ENCODE results near the gene SCN5A.

SCN5A gene

DNA sequence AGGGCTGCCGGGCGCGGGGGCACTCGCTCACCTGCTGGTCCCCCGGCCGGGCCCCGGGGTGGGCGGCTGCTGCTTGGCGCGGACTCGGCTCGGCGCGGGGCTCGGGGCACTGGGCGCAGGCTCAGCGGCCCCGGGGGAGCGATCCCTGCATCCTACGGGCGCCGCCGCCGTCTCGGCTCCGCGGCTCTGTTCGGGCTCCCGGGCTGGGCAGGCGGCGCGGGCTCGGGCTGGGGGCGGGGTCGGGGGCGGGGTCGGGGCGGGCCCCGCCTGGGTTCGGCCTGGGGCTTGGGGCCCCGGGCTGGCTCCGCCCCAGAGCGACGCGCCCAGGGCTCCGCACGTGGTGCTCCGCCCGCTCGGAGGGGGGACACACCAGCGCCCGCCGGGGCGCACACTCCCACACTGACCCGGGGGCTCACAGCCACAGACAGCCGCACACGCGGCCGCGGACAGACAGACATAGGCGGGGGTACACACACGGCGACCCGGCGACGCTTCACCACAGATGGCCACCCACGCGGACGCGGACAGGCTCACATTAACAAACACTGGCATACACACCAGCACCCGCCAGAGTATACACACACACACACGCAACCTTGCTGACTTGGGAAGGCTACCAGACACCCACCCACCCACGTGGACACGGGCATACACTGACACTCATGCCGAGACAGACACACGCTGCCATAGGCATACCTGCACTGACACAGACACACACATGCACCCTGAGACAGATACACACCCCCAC lies at the start of gene SCN5A:
Gene SCN5A (minus strand): TSS at position 188 of the 748 bp plus-strand sequence. CDS start 16,380 bp downstream, outside the sequence.
- peak within 1 kb of the TSS; percentile 46 for H3K4me3 ChIP-seq (ENCODE audit: low read depth, low read length)
- in situ Hi-C loops (cut with HindIII; ENCODE audit: low sequenced_read_pairs): no loop called here
- TF ChIP-seq, protein P1, sequence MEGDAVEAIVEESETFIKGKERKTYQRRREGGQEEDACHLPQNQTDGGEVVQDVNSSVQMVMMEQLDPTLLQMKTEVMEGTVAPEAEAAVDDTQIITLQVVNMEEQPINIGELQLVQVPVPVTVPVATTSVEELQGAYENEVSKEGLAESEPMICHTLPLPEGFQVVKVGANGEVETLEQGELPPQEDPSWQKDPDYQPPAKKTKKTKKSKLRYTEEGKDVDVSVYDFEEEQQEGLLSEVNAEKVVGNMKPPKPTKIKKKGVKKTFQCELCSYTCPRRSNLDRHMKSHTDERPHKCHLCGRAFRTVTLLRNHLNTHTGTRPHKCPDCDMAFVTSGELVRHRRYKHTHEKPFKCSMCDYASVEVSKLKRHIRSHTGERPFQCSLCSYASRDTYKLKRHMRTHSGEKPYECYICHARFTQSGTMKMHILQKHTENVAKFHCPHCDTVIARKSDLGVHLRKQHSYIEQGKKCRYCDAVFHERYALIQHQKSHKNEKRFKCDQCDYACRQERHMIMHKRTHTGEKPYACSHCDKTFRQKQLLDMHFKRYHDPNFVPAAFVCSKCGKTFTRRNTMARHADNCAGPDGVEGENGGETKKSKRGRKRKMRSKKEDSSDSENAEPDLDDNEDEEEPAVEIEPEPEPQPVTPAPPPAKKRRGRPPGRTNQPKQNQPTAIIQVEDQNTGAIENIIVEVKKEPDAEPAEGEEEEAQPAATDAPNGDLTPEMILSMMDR (IDR thresholded peaks at IDR 0.05; ENCODE audit: low read depth, low read length): no peak
- no peak for DNase-seq (ENCODE audit: low read depth, low spot score)

DNA sequence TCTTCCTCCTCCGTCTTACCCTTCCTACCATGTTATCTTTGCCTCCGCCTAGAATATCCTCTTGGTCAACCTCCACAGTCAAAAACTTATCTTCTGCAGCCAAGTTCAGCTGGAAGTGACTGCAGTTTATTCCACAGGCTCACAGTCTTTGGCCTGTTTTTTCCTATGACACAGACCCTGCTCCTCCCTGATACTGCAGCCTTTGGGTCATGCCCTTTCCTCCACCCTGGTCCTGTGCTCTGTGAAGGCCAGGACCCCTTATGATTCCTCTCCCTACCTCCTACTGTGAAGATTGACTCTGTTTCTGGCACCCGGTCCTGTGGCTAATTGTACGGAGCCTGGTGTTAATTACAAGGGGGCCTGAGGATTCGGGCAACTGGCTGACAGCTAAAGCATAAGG lies 49.3 kb upstream of the SCN5A start:
- TF ChIP-seq, protein P1 (IDR thresholded peaks at IDR 0.05; ENCODE audit: low read depth, low read length): no peak
- in situ Hi-C loops (cut with HindIII; ENCODE audit: low sequenced_read_pairs): no loop called here
- DNase-seq (ENCODE audit: low read depth, low spot score): no peak

DNA sequence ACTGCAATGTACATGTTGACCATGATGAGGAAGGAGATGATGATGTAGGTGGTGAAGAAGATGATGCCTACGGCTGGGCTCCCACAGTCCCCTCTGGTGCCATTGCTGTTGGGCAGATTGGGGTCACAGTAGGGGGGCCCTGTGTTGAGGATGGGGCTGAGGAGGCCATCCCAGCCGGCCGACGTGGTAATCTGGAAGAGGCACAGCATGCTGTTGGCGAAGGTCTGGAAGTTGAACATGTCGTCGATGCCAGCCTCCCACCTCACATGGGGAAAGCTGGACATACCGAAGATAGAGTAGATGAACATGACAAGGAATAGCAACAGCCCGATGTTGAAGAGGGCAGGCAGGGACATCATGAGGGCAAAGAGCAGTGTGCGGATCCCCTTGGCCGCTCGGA lies 48.6 kb upstream of the SCN5A start:
- in situ Hi-C loops (cut with HindIII; ENCODE audit: low sequenced_read_pairs): no loop called here
- DNase-seq (ENCODE audit: low read depth, low spot score): no peak
- H3K4me3 ChIP-seq (ENCODE audit: low read depth, low read length): no peak overlapping the region
- TF ChIP-seq, protein P1 (IDR thresholded peaks at IDR 0.05; ENCODE audit: low read depth, low read length): no peak

More for the DNA sequence above, 49.3 kb upstream of the SCN5A start:
- no peak overlapping the region for H3K4me3 ChIP-seq (ENCODE audit: low read depth, low read length)

DNA sequence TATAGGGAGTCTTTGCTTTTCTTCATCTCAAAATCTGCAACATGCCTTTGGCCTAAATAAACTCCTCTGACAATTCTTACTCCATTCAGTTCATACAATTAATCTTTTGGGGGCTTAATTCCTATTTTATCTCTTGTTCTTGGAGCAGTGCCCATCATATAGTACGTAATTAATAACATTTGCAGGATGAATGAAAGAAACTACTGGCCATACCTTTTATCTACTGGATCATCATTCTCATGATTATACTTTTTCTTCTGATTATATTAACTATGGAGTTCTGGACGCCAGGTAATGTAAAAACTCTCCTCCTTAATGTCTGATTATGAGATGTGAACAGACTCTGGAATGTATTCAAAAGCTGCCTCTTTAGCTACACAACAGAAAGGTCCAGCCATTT lies 46.5 kb upstream of the SCN5A start:
- in situ Hi-C loops (cut with HindIII; ENCODE audit: low sequenced_read_pairs): no loop called here
- TF ChIP-seq, protein P1 (IDR thresholded peaks at IDR 0.05; ENCODE audit: low read depth, low read length): no peak
- H3K4me3 ChIP-seq (ENCODE audit: low read depth, low read length): no peak overlapping the region
- no peak for DNase-seq (ENCODE audit: low read depth, low spot score)

DNA sequence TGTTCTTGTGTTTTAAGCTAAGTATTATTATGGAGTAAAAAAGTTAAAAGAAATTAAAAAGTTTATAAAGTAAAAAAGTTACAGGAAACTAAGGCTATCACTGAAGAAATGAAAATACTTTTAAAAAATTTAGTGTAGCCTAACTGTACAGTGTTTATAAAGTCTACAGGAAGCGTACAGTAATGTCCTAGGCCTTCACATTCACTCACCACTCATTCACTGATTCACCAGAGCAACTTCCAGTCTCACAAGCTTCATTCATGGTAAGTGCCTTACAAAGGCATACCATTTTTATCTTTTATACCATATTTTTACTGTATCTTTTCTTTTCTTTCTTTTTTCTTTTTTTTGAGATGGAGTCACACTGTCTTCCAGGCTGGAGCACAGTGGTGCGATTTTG lies 40.7 kb upstream of the SCN5A start:
- DNase-seq (ENCODE audit: low read depth, low spot score): no peak
- H3K4me3 ChIP-seq (ENCODE audit: low read depth, low read length): no peak overlapping the region
- in situ Hi-C loops (cut with HindIII; ENCODE audit: low sequenced_read_pairs): no loop called here
- TF ChIP-seq, protein P1 (IDR thresholded peaks at IDR 0.05; ENCODE audit: low read depth, low read length): no peak

DNA sequence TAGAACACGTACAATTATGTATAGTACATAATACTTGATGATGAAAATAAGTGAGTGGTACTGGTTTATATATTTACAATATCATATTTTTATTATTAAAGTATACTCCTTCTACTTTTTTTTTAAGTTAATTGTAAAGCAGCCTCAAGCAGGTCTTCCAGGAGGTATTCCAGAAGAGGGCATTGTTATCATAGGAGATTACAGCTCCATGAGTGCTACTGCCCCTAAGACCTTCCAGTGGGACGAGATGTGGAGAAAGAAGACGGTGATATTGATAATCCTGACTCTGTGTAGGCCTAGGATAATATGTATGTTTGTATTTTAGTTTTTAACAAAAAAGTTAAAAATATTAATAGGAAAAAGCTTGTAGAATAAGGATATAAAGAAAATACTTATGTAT lies 40.3 kb upstream of the SCN5A start:
- TF ChIP-seq, protein P1 (IDR thresholded peaks at IDR 0.05; ENCODE audit: low read depth, low read length): no peak
- in situ Hi-C loops (cut with HindIII; ENCODE audit: low sequenced_read_pairs): no loop called here
- no peak overlapping the region for H3K4me3 ChIP-seq (ENCODE audit: low read depth, low read length)
- DNase-seq (ENCODE audit: low read depth, low spot score): no peak

Data from astrocyte of the spinal cord (primary cell).